HepG2 (cell line): ENCODE results near the gene DMRTC1. TPM values are rescaled to one million over a fixed set of nuclear protein-coding genes. Genes with fewer than 3 reads are reported as not detected.
A peak's percentile ranks its signal among the peaks of the same experiment; 100 is the strongest.
"Not testable (repeated sequence)": the region's sequence is repeated elsewhere in the genome, so short reads cannot be mapped to it uniquely, and the experiment has no call there.

Experiments
- ATAC-seq: fragments of 200-7000 bp; cut with Tn5 transposase; 3 replicates; pipeline ENCODE4 v1.9.1; 2020; ENCODE audit warnings: mild to moderate bottlenecking, moderate library complexity
- Bru-seq: library from RNA; stranded (reverse); fragments of 400-500 nt; gene quantifications from one replicate; lab custom pipeline; 2021; lab: Mats Ljungman, UMichigan
- BruChase-seq, 2 experiments: library from RNA; stranded (reverse); fragments of 400-500 nt; gene quantifications; one replicate each; lab custom pipeline; 2021; lab: Mats Ljungman, UMichigan
- BruUV-seq: library from RNA; stranded (reverse); fragments of 400-500 nt; replicated peaks from 2 replicates; lab custom pipeline; 2021; lab: Mats Ljungman, UMichigan
- CTCF ChIA-PET: fragments of 300-600 bp; formaldehyde crosslinking; extraction: SDS; loops from one replicate; lab custom pipeline; 2021; ENCODE audit warnings: low total read pairs, inconsistent platforms, low intra/inter-chr PET ratio; lab: Yijun Ruan, JAX
- POLR2A ChIA-PET: fragments of 350-600 bp; sonication (Branson Sonifier 250); formaldehyde crosslinking; loops from one replicate; lab custom pipeline; 2020; ENCODE audit warnings: antibody characterized with exemption, inconsistent platforms; lab: Yijun Ruan, JAX
- DNase-seq: peaks from one replicate; pipeline ENCODE4 v3.0.0-alpha.2; 2015; ENCODE audit warnings: low spot score
- FAIRE-seq: peaks from 3 replicates; lab custom pipeline; 2011; peaks lifted over from hg19 to GRCh38; lab: Jason Lieb, UNC
- H2AFZ ChIP-seq: one replicate; pipeline ENCODE4 v1.6.1; 2011; ENCODE audit warnings: low read length, inconsistent platforms
- H3K27ac ChIP-seq: fragments of 300-600 bp; 3 replicates; pipeline ENCODE4 v1.8.0; 2011; ENCODE audit warnings: mixed run types, mild to moderate bottlenecking, mixed read lengths, low read length, inconsistent platforms; ENCODE audit not compliant: insufficient read depth; ENCODE audit errors: extremely low read length
- H3K27me3 ChIP-seq, 2 experiments: fragments of 200-600 bp in 1 of 2; 2 replicates in 1 of 2; 3 replicates in 1 of 2; pipeline versions ENCODE4 v1.6.0 to v1.8.0; 2011; ENCODE audit warnings: low read length in 2 of 2, mild to moderate bottlenecking in 2 of 2, moderate library complexity in 2 of 2, inconsistent platforms in 1 of 2; ENCODE audit not compliant: insufficient read depth in 2 of 2, control insufficient read depth in 1 of 2
- H3K36me3 ChIP-seq, 2 experiments: fragments of 200-600 bp in 1 of 2; replicated peaks in 1 of 2; 2 replicates in 1 of 2; 3 replicates in 1 of 2; pipeline versions ENCODE4 v1.5.1 to v1.8.0; 2011; ENCODE audit warnings: low read length in 2 of 2, inconsistent platforms in 1 of 2; ENCODE audit not compliant: insufficient read depth in 2 of 2, control insufficient read depth in 1 of 2
- H3K4me1 ChIP-seq: 2 replicates; pipeline ENCODE4 v1.5.1; 2012; ENCODE audit warnings: low read length, inconsistent platforms; ENCODE audit not compliant: insufficient read depth
- H3K4me2 ChIP-seq: 2 replicates; pipeline ENCODE4 v1.6.0; 2011; ENCODE audit warnings: low read depth, low read length, inconsistent platforms
- H3K4me3 ChIP-seq, 3 experiments: fragments of 200-600 bp in 1 of 3; sonication (generic), shearing (Covaris generic) in 1 of 3; replicated peaks in 1 of 3; 2 replicates each; pipeline ENCODE4 v1.5.1; 2011 to 2016; ENCODE audit warnings: low read length in 3 of 3, inconsistent platforms in 2 of 3, low read depth in 2 of 3, mild to moderate bottlenecking in 2 of 3, control low read depth in 1 of 3, mixed read lengths in 1 of 3; ENCODE audit not compliant: insufficient read depth in 1 of 3
- H3K79me2 ChIP-seq: one replicate; pipeline ENCODE4 v1.6.1; 2011; ENCODE audit warnings: low read length, inconsistent platforms; ENCODE audit not compliant: insufficient read depth
- H3K9ac ChIP-seq: 2 replicates; pipeline ENCODE4 v1.6.0; 2011; ENCODE audit warnings: mild to moderate bottlenecking, low read depth, low read length, inconsistent platforms; ENCODE audit not compliant: insufficient read depth
- H3K9me3 ChIP-seq: 2 replicates; pipeline ENCODE4 v1.5.1; 2012; ENCODE audit warnings: mild to moderate bottlenecking, low read length
- H4K20me1 ChIP-seq: 2 replicates; pipeline ENCODE4 v1.6.0; 2011; ENCODE audit warnings: inconsistent platforms, mild to moderate bottlenecking, low read length, moderate library complexity; ENCODE audit not compliant: insufficient read depth
- WGBS: methylation state at CpG from one replicate; pipeline ENCODE4 v1.1.6; 2017; ENCODE audit warnings: low lambda C conversion rate; 5-methylcytosine and 5-hydroxymethylcytosine counted together
- in situ Hi-C: cut with HindIII; loops from 2 replicates; pipeline ENCODE4 v1.10.0; 2017; ENCODE audit warnings: low pct_unique_long_range_greater_than_20kb; ENCODE audit not compliant: extremely low pct_ligation_motif_present
- intact Hi-C: fragments of 100-400 bp; cut with micrococcal nuclease; formaldehyde crosslinking; loops from one replicate; pipeline ENCODE4 v1.10.0; 2022; ENCODE audit not compliant: unreplicated experiment
- long read RNA-seq, 2 experiments: library from RNA in 1 of 2; library from polyadenylated mRNA in 1 of 2; stranded (forward) in 1 of 2; unstranded in 1 of 2; transcript quantifications; one replicate each; pipeline ENCODE4 v2.0.0, GENCODE V29; 2019 to 2022
- polyA minus RNA-seq, 3 experiments: library from RNA; depleted of rRNA, polyadenylated mRNA; stranded (reverse); fragments of >200 nt; gene quantifications; 2 replicates each; pipeline ENCODE4 v1.2.3, GENCODE V29; 2011; ENCODE audit warnings: low replicate concordance in 1 of 3
- polyA plus RNA-seq, 8 experiments: library from polyadenylated mRNA; depleted of rRNA in 3 of 8; stranded (reverse) in 7 of 8; unstranded in 1 of 8; fragments of >200 nt; fragmentation: Illumina TruSeq in 4 of 8; extraction: Trizol in 4 of 8; gene quantifications; 2 replicates each; pipeline versions ENCODE4 v1.2.1 to v1.2.3, GENCODE V29; 2011 to 2016; ENCODE audit warnings: low read depth in 4 of 8, missing spikeins in 1 of 8, mixed read lengths in 1 of 8; ENCODE audit not compliant: insufficient read depth in 1 of 8
- total RNA-seq, 5 experiments: library from RNA; depleted of rRNA; stranded (reverse); fragments of >200 nt; fragmentation: Illumina TruSeq; extraction: Trizol; gene quantifications; 2 replicates each; pipeline ENCODE4 v1.2.3, GENCODE V29; 2016; ENCODE audit warnings: low read depth in 1 of 5

Gene DMRTC1
- total RNA-seq (2016; rRNA removed; fragmentation: Illumina TruSeq; extraction: Trizol) = not detected in 2 replicates
- total RNA-seq (2016; cell fraction: cytosol; rRNA removed; fragmentation: Illumina TruSeq; extraction: Trizol; ENCODE audit: low read depth) = not detected in 2 replicates
- not detected in 2 replicates for total RNA-seq (2016; cell fraction: insoluble cytoplasmic fraction; rRNA removed; fragmentation: Illumina TruSeq; extraction: Trizol)
- total RNA-seq (2016; cell fraction: membrane; rRNA removed; fragmentation: Illumina TruSeq; extraction: Trizol) = not detected in 2 replicates
- total RNA-seq (2016; cell fraction: nucleus; rRNA removed; fragmentation: Illumina TruSeq; extraction: Trizol) = not detected in 2 replicates
- not detected in 2 replicates for polyA plus RNA-seq (2011; rRNA removed)
- polyA plus RNA-seq (2011; cell fraction: cytosol; rRNA removed) = not detected in 2 replicates
- polyA plus RNA-seq (2011; cell fraction: nucleus; rRNA removed) = not detected in 2 replicates
- not detected in 2 replicates for polyA plus RNA-seq (2012)
- not detected in 2 replicates for polyA plus RNA-seq (2016; cell fraction: cytosol; fragmentation: Illumina TruSeq; extraction: Trizol; ENCODE audit: low read depth)
- polyA plus RNA-seq (2016; cell fraction: insoluble cytoplasmic fraction; fragmentation: Illumina TruSeq; extraction: Trizol; ENCODE audit: low read depth) = not detected in 2 replicates
- polyA plus RNA-seq (2016; cell fraction: membrane; fragmentation: Illumina TruSeq; extraction: Trizol; ENCODE audit: low read depth) = not detected in 2 replicates
- not detected in 2 replicates for polyA plus RNA-seq (2016; cell fraction: nucleus; fragmentation: Illumina TruSeq; extraction: Trizol; ENCODE audit: insufficient read depth, low read depth)
- polyA minus RNA-seq (2011; rRNA and poly(A)+ RNA removed; ENCODE audit: low replicate concordance) = not detected in 2 replicates
- not detected in 2 replicates for polyA minus RNA-seq (2011; cell fraction: cytosol; rRNA and poly(A)+ RNA removed)
- not detected in 2 replicates for polyA minus RNA-seq (2011; cell fraction: nucleus; rRNA and poly(A)+ RNA removed)
- not detected for Bru-seq, nascent RNA
- BruChase-seq, experiment 1, labeled RNA remaining after a 6-hour chase = not detected
- BruChase-seq, experiment 2, labeled RNA remaining after a 2-hour chase = not detected
- long read RNA-seq, experiment 1 = 0 reads
- long read RNA-seq, experiment 2, partial matches to known transcripts = 0 of 1 reads
- long read RNA-seq, experiment 2, other reads (novel, unspliced or antisense) = 1 of 1 reads

GRCh38 chrX:72943819-72944169 lies at the start of gene DMRTC1:
Gene DMRTC1 (minus strand): TSS chrX:72943837. CDS start chrX:72875694, 68,143 bp downstream.
- H3K9ac ChIP-seq, H3K79me2 ChIP-seq, H4K20me1 ChIP-seq, CTCF ChIA-PET, BruUV-seq, H3K4me1 ChIP-seq, in situ Hi-C loops, H3K36me3 ChIP-seq, POLR2A ChIA-PET, H2AFZ ChIP-seq, H3K9me3 ChIP-seq, H3K27me3 ChIP-seq, DNase-seq, H3K4me2 ChIP-seq, H3K4me3 ChIP-seq, H3K27ac ChIP-seq, intact Hi-C loops: not testable (repeated sequence)
- FAIRE-seq (peak; percentile 88), ATAC-seq (peak; percentile 97)
- WGBS = no CpG with 5 or more reads among the region's 15 CpGs

- H3K4me1 ChIP-seq, POLR2A ChIA-PET, H3K4me3 ChIP-seq, ATAC-seq, H3K27ac ChIP-seq, H3K9me3 ChIP-seq, H2AFZ ChIP-seq, H3K4me2 ChIP-seq, intact Hi-C loops, H3K36me3 ChIP-seq, BruUV-seq, in situ Hi-C loops, DNase-seq, H3K27me3 ChIP-seq, FAIRE-seq, H3K79me2 ChIP-seq, H3K9ac ChIP-seq, CTCF ChIA-PET, H4K20me1 ChIP-seq: not testable (repeated sequence)
- WGBS = no CpG with 5 or more reads among the region's 5 CpGs
Measured at GRCh38 chrX:72980894-72981469, 37.3 kb upstream of the DMRTC1 start.

GRCh38 chrX:72974885-72975284 lies 31.2 kb upstream of the DMRTC1 start:
- H3K36me3 ChIP-seq, ATAC-seq, in situ Hi-C loops, H4K20me1 ChIP-seq, H3K9me3 ChIP-seq, BruUV-seq, H3K4me3 ChIP-seq, intact Hi-C loops, H3K27ac ChIP-seq, FAIRE-seq, H3K4me2 ChIP-seq, CTCF ChIA-PET, POLR2A ChIA-PET, H3K4me1 ChIP-seq, H3K9ac ChIP-seq, H3K27me3 ChIP-seq, H3K79me2 ChIP-seq, H2AFZ ChIP-seq, DNase-seq: not testable (repeated sequence)
- WGBS = no CpG with 5 or more reads among the region's 7 CpGs
